GM10248 (cell line): ENCODE measurements around the gene SNAP29.
"Not testable (repeated sequence)": the region's sequence is repeated elsewhere in the genome, so short reads cannot be mapped to it uniquely, and the experiment has no call there.

Source experiments
- CTCF ChIA-PET: fragments of 300-600 bp; sonication (Branson Sonifier 250); formaldehyde crosslinking; extraction: SDS; loops from one replicate; lab custom pipeline; 2021; ENCODE audit warnings: antibody characterized with exemption; lab: Yijun Ruan, JAX
- POLR2A ChIA-PET: fragments of 350-650 bp; sonication (Branson Sonifier 250); formaldehyde crosslinking; extraction: SDS; loops from one replicate; lab custom pipeline; 2020; ENCODE audit warnings: antibody characterized with exemption; lab: Yijun Ruan, JAX
- DNase-seq: peaks from one replicate; pipeline ENCODE4 v3.0.0; 2012; ENCODE audit errors: extremely low spot score
- TF ChIP-seq, protein P1 (sequence below): IDR thresholded peaks from 2 replicates; pipeline ENCODE4 v1.5.1; 2012; ENCODE audit warnings: mild to moderate bottlenecking, low read depth; ENCODE audit errors: extremely low read depth, missing control alignments, control extremely low read depth

Gene SNAP29

GRCh38 chr22:20822240-20822639 is 36.6 kb upstream of the SNAP29 start:
- CTCF ChIA-PET = no interaction called here
- POLR2A ChIA-PET = no interaction called here
- TF ChIP-seq, protein P1, sequence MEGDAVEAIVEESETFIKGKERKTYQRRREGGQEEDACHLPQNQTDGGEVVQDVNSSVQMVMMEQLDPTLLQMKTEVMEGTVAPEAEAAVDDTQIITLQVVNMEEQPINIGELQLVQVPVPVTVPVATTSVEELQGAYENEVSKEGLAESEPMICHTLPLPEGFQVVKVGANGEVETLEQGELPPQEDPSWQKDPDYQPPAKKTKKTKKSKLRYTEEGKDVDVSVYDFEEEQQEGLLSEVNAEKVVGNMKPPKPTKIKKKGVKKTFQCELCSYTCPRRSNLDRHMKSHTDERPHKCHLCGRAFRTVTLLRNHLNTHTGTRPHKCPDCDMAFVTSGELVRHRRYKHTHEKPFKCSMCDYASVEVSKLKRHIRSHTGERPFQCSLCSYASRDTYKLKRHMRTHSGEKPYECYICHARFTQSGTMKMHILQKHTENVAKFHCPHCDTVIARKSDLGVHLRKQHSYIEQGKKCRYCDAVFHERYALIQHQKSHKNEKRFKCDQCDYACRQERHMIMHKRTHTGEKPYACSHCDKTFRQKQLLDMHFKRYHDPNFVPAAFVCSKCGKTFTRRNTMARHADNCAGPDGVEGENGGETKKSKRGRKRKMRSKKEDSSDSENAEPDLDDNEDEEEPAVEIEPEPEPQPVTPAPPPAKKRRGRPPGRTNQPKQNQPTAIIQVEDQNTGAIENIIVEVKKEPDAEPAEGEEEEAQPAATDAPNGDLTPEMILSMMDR = no peak
- no peak for DNase-seq

DNA sequence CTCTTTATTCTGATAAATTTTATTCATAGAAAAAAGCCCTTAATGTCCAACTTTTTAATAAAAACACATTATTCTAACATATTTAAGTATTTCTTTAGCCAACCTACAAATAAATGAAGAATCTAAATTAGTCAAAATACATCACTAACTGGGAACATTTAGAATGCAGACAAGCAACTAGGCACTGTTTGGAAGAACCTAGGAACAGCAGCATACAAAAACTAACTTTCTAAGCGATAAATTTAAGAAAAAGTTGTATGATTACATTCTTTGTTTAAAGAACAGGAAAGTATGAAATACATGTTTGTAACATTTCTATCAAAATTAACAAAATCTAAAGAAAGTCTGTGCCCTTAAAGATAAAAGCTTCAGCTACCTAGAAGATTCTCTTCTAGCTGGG is 35.5 kb upstream of the SNAP29 start:
- POLR2A ChIA-PET = no interaction called here
- CTCF ChIA-PET = interaction anchor here (1.5 to 1.6 kb wide), 2 partner anchors 10 to 41 kb away, joined by 4 to 8 read pairs; no protein-coding TSS in a partner anchor
- no peak for DNase-seq
- TF ChIP-seq, protein P1 = no peak

DNA sequence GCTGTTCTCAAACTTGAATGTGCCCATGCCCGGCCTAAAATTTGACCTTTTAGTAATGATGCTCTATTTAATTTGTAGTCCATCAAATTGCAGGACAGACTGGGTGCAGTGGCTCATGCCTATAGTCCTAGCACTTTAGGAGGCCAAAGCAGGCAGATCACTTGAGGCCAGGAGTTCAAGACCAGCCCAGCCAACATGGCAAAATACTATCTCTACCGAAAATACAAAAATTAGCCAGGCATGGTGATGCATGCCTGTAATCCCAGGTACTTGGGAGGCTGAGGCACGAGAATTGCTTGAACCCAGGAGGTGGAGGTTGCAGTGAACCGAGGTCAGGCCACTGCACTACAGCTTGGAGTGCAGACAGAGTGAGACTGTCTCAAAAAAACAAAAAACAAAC is 33.6 kb upstream of the SNAP29 start:
- CTCF ChIA-PET, POLR2A ChIA-PET, DNase-seq: not testable (repeated sequence)

- DNase-seq = no peak
- ChIA-PET POLR2A (interaction anchor here (0.5 kb wide), 1 partner anchor 18 kb away, joined by 3 read pairs; no protein-coding TSS in a partner anchor), CTCF (no interaction called here)
- TF ChIP-seq, protein P1 = no peak
Observed at GRCh38 chr22:20825624-20826023, 33.2 kb upstream of the SNAP29 start.

- CTCF ChIA-PET, DNase-seq: not testable (repeated sequence)
- POLR2A ChIA-PET = interaction anchor here (0.5 kb wide), 1 partner anchor 19 kb away, joined by 3 read pairs; no protein-coding TSS in a partner anchor
Observed at GRCh38 chr22:20826373-20827152, 32.2 kb upstream of the SNAP29 start.

GRCh38 chr22:20829491-20830134 is 29.2 kb upstream of the SNAP29 start:
- ChIA-PET POLR2A (interaction anchor here (0.6 kb wide), 1 partner anchor 875 kb away, joined by 9 read pairs; no protein-coding TSS in a partner anchor), CTCF (interaction anchor here (0.9 kb wide), 1 partner anchor 15 kb away, joined by 3 read pairs; no protein-coding TSS in a partner anchor)
- DNase-seq = no peak
- TF ChIP-seq, protein P1 = no peak

DNA sequence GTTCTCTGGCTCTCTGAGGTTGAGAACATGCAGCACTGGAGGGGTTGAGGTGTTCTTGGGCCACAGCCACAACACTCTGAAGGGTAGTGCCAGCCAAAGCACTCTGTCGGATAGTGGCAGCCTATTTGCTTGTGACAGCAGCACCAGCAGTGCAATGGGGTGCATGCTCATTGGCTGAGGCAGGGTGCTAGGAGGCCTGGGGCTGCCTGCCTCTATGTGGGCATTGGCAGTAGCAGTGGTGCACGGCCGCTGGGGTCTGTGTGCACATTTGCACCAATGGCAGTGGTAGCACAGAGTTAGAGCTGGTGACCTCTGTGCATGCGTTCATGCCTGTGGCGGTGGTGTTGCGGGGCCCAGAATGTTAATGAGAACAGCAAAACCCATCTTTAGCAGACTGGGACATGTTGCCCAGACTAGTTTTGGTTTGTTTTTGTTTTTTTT is 25.6 kb upstream of the SNAP29 start:
- TF ChIP-seq, protein P1 = no peak
- POLR2A ChIA-PET = no interaction called here
- DNase-seq = no peak
- CTCF ChIA-PET = interaction anchor here (3.0 kb wide), 1 partner anchor 9 kb away, joined by 8 read pairs; no protein-coding TSS in a partner anchor
